WTC11 (cell line): ENCODE measurements around the gene IFNGR2. TPM values are rescaled to one million over a fixed set of nuclear protein-coding genes. Genes with fewer than 3 reads are reported as not detected.

Source experiments
- ATAC-seq: fragments of 200-7000 bp; cut with Tn5 transposase; 2 replicates; pipeline ENCODE4 v1.10.0; 2021; ENCODE audit warnings: mild to moderate bottlenecking, moderate library complexity
- CTCF ChIA-PET: fragments of 300-600 bp; sonication (Branson Sonifier 250); formaldehyde crosslinking; loops from one replicate; lab custom pipeline; 2021; ENCODE audit warnings: antibody characterized with exemption; lab: Charles Lee
- POLR2A ChIA-PET: fragments of 350-600 bp; sonication (Branson Sonifier 250); formaldehyde crosslinking; loops from one replicate; lab custom pipeline; 2021; ENCODE audit warnings: antibody characterized with exemption; lab: Charles Lee
- DNase-seq: peaks from one replicate; pipeline ENCODE4 v3.0.0; 2021; ENCODE audit warnings: low spot score
- H3K27ac Mint-ChIP-seq: 2 replicates; pipeline ENCODE4 v1.8.0; 2021; ENCODE audit warnings: mixed read lengths
- H3K27me3 Mint-ChIP-seq: 2 replicates; pipeline ENCODE4 v1.8.0; 2021; ENCODE audit warnings: low read depth, mild to moderate bottlenecking, moderate library complexity, mixed read lengths
- H3K36me3 Mint-ChIP-seq: 2 replicates; pipeline ENCODE4 v1.8.0; 2021; ENCODE audit warnings: mixed read lengths
- H3K4me1 Mint-ChIP-seq: 2 replicates; pipeline ENCODE4 v1.8.0; 2022; ENCODE audit warnings: mixed read lengths
- H3K4me3 Mint-ChIP-seq: 2 replicates; pipeline ENCODE4 v1.8.0; 2021; ENCODE audit warnings: mild to moderate bottlenecking, moderate library complexity, mixed read lengths
- H3K9me3 Mint-ChIP-seq: 2 replicates; pipeline ENCODE4 v1.8.0; 2021; ENCODE audit warnings: mixed read lengths
- FOXJ3 ChIP-seq: sonication (generic); formaldehyde crosslinking; IDR thresholded peaks from 2 replicates; pipeline ENCODE4 v1.9.0; 2021; ENCODE audit warnings: missing genetic modification reagents, mild to moderate bottlenecking, borderline replicate concordance
- KAT7 ChIP-seq: sonication (generic); formaldehyde crosslinking; IDR thresholded peaks from 2 replicates; pipeline ENCODE4 v1.8.1; 2023; ENCODE audit warnings: missing genetic modification reagents, mild to moderate bottlenecking, borderline replicate concordance
- NFE2L1 ChIP-seq: sonication (generic); formaldehyde crosslinking; IDR thresholded peaks from 2 replicates; pipeline ENCODE4 v1.8.1; 2023; ENCODE audit warnings: missing genetic modification reagents
- NR3C1 ChIP-seq: sonication (generic); formaldehyde crosslinking; conservative IDR thresholded peaks from 2 replicates; pipeline ENCODE4 v1.8.1; 2023; ENCODE audit warnings: low read depth, mild to moderate bottlenecking, missing genetic modification reagents
- OVOL2 ChIP-seq: fragments of 250-450 bp; sonication (Bioruptor Pico); IDR thresholded peaks from 2 replicates; pipeline ENCODE4 v1.9.0; 2021; ENCODE audit warnings: mild to moderate bottlenecking, borderline replicate concordance
- TP53 ChIP-seq: sonication (generic); formaldehyde crosslinking; IDR thresholded peaks from 2 replicates; pipeline ENCODE4 v1.8.1; 2023; ENCODE audit warnings: mild to moderate bottlenecking, missing genetic modification reagents
- ZNF121 ChIP-seq: sonication (generic); formaldehyde crosslinking; IDR thresholded peaks from 2 replicates; pipeline ENCODE4 v1.8.0; 2023; ENCODE audit warnings: missing genetic modification reagents
- ZNF219 ChIP-seq: sonication (generic); formaldehyde crosslinking; IDR thresholded peaks from 2 replicates; pipeline ENCODE4 v1.8.0; 2023; ENCODE audit warnings: missing genetic modification reagents, mild to moderate bottlenecking, borderline replicate concordance
- ZNF232 ChIP-seq: sonication (generic); formaldehyde crosslinking; IDR thresholded peaks from 2 replicates; pipeline ENCODE4 v1.8.0; 2022; ENCODE audit warnings: mild to moderate bottlenecking, missing genetic modification reagents
- ZNF416 ChIP-seq: fragments of 250-450 bp; sonication (Bioruptor Pico); IDR thresholded peaks from 2 replicates; pipeline ENCODE4 v1.9.0; 2021; ENCODE audit warnings: mild to moderate bottlenecking, inconsistent platforms
- ZNF671 ChIP-seq: fragments of 250-450 bp; sonication (Bioruptor Pico); IDR thresholded peaks from 2 replicates; pipeline ENCODE4 v1.8.0; 2021; ENCODE audit warnings: mild to moderate bottlenecking
- total RNA-seq: library from RNA; stranded (reverse); gene quantifications from 3 replicates; pipeline ENCODE4 v1.2.3, GENCODE V29; 2021
- TF ChIP-seq, protein P1 (sequence below): sonication (generic); formaldehyde crosslinking; IDR thresholded peaks from 2 replicates; pipeline ENCODE4 v1.8.0; 2023; ENCODE audit warnings: mild to moderate bottlenecking, missing genetic modification reagents
- TF ChIP-seq, protein P2 (sequence below): sonication (generic); formaldehyde crosslinking; IDR thresholded peaks from 2 replicates; pipeline ENCODE4 v1.8.1; 2023; ENCODE audit warnings: mild to moderate bottlenecking, missing genetic modification reagents, moderate library complexity
- TF ChIP-seq, protein P3 (sequence below): fragments of 250-450 bp; sonication (Bioruptor Pico); IDR thresholded peaks from 2 replicates; pipeline ENCODE4 v1.9.0; 2021; ENCODE audit warnings: mild to moderate bottlenecking, borderline replicate concordance
- TF ChIP-seq, protein P4 (sequence below): sonication (generic); formaldehyde crosslinking; conservative IDR thresholded peaks from 2 replicates; pipeline ENCODE4 v1.8.1; 2022; ENCODE audit warnings: mild to moderate bottlenecking, missing genetic modification reagents

The IFNGR2 gene
- total RNA-seq, 1 experiment from 2014 or later = 34.1 TPM

DNA sequence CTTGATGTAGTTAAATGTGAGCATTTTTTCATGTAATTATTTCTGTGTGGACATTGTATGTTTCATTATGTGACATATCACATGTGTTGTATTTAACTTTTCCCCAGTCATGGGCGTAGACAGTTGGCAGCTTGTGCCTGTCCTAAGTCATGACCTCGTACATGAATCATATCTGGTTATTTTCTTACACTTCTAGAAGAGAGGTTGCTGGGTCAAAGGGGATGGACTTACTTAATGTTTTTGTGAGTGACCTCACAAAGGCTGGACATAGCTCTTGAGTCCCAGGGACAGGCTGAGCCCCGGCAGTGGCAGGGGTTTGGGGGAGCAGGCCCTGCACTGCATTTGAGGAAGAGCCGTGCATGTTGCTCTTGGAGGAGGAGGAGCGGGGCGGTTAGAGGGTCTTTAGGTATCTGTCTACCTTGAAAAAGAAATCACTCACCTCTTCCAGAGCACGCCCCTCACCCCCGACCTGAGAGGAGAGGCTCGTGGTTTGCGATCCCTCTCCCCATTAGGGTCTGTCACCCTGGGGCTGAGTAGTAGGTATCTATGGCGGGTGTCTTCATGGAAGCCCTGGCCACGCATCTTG lies 16.4 kb downstream of the IFNGR2 start (continued):
- TF ChIP-seq, protein P1, sequence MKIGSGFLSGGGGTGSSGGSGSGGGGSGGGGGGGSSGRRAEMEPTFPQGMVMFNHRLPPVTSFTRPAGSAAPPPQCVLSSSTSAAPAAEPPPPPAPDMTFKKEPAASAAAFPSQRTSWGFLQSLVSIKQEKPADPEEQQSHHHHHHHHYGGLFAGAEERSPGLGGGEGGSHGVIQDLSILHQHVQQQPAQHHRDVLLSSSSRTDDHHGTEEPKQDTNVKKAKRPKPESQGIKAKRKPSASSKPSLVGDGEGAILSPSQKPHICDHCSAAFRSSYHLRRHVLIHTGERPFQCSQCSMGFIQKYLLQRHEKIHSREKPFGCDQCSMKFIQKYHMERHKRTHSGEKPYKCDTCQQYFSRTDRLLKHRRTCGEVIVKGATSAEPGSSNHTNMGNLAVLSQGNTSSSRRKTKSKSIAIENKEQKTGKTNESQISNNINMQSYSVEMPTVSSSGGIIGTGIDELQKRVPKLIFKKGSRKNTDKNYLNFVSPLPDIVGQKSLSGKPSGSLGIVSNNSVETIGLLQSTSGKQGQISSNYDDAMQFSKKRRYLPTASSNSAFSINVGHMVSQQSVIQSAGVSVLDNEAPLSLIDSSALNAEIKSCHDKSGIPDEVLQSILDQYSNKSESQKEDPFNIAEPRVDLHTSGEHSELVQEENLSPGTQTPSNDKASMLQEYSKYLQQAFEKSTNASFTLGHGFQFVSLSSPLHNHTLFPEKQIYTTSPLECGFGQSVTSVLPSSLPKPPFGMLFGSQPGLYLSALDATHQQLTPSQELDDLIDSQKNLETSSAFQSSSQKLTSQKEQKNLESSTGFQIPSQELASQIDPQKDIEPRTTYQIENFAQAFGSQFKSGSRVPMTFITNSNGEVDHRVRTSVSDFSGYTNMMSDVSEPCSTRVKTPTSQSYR = no peak
- no peak for TF ChIP-seq NR3C1 (CRISPR knock-in tag)
- TF ChIP-seq, protein P2, sequence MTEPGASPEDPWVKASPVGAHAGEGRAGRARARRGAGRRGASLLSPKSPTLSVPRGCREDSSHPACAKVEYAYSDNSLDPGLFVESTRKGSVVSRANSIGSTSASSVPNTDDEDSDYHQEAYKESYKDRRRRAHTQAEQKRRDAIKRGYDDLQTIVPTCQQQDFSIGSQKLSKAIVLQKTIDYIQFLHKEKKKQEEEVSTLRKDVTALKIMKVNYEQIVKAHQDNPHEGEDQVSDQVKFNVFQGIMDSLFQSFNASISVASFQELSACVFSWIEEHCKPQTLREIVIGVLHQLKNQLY (CRISPR knock-in tag) = no peak
- no peak for TF ChIP-seq OVOL2 (CRISPR knock-in tag)
- TF ChIP-seq, protein P3, sequence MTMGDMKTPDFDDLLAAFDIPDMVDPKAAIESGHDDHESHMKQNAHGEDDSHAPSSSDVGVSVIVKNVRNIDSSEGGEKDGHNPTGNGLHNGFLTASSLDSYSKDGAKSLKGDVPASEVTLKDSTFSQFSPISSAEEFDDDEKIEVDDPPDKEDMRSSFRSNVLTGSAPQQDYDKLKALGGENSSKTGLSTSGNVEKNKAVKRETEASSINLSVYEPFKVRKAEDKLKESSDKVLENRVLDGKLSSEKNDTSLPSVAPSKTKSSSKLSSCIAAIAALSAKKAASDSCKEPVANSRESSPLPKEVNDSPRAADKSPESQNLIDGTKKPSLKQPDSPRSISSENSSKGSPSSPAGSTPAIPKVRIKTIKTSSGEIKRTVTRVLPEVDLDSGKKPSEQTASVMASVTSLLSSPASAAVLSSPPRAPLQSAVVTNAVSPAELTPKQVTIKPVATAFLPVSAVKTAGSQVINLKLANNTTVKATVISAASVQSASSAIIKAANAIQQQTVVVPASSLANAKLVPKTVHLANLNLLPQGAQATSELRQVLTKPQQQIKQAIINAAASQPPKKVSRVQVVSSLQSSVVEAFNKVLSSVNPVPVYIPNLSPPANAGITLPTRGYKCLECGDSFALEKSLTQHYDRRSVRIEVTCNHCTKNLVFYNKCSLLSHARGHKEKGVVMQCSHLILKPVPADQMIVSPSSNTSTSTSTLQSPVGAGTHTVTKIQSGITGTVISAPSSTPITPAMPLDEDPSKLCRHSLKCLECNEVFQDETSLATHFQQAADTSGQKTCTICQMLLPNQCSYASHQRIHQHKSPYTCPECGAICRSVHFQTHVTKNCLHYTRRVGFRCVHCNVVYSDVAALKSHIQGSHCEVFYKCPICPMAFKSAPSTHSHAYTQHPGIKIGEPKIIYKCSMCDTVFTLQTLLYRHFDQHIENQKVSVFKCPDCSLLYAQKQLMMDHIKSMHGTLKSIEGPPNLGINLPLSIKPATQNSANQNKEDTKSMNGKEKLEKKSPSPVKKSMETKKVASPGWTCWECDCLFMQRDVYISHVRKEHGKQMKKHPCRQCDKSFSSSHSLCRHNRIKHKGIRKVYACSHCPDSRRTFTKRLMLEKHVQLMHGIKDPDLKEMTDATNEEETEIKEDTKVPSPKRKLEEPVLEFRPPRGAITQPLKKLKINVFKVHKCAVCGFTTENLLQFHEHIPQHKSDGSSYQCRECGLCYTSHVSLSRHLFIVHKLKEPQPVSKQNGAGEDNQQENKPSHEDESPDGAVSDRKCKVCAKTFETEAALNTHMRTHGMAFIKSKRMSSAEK (CRISPR knock-in tag) = no peak
- no peak for TF ChIP-seq KAT7 (CRISPR knock-in tag)
- TF ChIP-seq ZNF121 (CRISPR knock-in tag) = no peak
- TF ChIP-seq ZNF671 (CRISPR knock-in tag) = no peak
- TF ChIP-seq NFE2L1 (CRISPR knock-in tag) = no peak
- TF ChIP-seq ZNF219 (CRISPR knock-in tag) = no peak
- TF ChIP-seq ZNF416 (CRISPR knock-in tag) = no peak
- TF ChIP-seq, protein P4, sequence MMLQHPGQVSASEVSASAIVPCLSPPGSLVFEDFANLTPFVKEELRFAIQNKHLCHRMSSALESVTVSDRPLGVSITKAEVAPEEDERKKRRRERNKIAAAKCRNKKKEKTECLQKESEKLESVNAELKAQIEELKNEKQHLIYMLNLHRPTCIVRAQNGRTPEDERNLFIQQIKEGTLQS (CRISPR knock-in tag) = no peak
- TF ChIP-seq TP53 (CRISPR knock-in tag) = no peak
- TF ChIP-seq, all 79 proteins: peak for 0

DNA sequence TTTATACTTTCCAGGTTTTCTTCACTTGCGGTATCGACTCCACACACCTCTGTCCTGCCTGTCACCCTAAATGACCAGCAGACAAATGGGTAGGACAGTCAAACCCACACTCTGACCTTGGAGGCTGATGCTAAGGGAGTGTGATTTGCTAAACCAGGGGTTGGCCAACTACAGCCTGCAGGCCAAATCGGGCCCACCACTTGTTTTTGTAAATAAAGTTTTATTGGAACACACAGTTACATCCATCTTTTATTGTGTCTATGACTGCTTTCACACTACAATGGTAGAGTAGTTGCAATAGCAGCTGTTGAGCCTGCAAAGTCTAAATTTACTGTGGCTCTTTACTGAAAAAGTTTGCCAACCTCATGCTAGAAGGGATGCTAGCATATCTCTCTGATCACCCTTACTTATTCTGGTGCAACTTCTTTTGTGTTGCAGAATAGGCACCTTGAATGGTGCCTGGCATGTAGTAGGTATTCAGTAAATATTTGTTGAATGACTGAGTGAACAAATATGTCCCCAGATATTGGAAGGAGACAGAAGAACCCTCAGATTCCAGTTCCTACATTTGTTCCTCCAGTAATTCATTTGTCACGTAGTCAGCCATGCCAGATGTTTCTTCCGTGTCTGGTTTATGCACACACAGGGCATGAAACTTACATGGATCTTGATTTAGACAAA lies 18.6 kb downstream of the IFNGR2 start:
- H3K4me1 Mint-ChIP-seq = no peaks in the 10 kb centered on the region
- ATAC-seq = no peak
- TF ChIP-seq FOXJ3 = no peak
- no peak for TF ChIP-seq ZNF232
- TF ChIP-seq, protein P1 = no peak
- peaks cover 35% of the 10 kb centered on the region for H3K36me3 Mint-ChIP-seq
- no peak overlapping the region for H3K27ac Mint-ChIP-seq
- no peaks in the 10 kb centered on the region for H3K27me3 Mint-ChIP-seq
- no peak for DNase-seq
- POLR2A ChIA-PET = no interaction called here
- CTCF ChIA-PET = interaction anchor here (0.7 kb wide), 1 partner anchor 11 kb away, joined by 3 read pairs; no protein-coding TSS in a partner anchor
- H3K9me3 Mint-ChIP-seq = no peaks in the 10 kb centered on the region
- no peak overlapping the region for H3K4me3 Mint-ChIP-seq
